GM19193 (cell line): ENCODE measurements around the gene COMMD2.

ENCODE experiments used
- POLR2A ChIP-seq: IDR thresholded peaks from 4 replicates; pipeline ENCODE4 v1.6.1; 2011; ENCODE audit not compliant: insufficient read depth, insufficient read length; ENCODE audit errors: extremely low read depth

COMMD2 gene

DNA sequence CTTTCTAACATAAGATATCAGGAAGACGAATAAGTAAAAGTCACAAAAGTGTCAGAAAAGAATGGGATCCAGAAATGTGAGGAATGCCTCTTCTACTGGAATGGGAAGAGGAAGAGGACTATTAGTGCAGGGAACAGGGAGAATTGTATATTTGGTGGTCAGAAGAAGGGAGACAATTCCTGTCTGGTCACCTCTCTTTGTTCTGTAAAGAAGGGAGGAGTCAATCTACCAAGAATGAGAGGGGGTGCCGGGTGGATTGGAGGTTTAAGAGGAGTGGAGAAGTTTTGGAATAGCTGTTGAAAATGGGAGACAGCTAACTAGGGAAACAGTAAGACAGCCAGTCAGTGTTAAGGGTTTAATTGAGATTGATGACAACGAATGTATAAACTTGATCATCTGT lies 20.1 kb downstream of the COMMD2 start:
- no peak for TF ChIP-seq POLR2A

- TF ChIP-seq POLR2A, result no peak
These were observed 24.6 kb downstream of the COMMD2 start for GRCh38 chr3:149727656-149728055.

- no peak for TF ChIP-seq POLR2A
These were observed 25.4 kb downstream of the COMMD2 start for GRCh38 chr3:149726716-149727407.

DNA sequence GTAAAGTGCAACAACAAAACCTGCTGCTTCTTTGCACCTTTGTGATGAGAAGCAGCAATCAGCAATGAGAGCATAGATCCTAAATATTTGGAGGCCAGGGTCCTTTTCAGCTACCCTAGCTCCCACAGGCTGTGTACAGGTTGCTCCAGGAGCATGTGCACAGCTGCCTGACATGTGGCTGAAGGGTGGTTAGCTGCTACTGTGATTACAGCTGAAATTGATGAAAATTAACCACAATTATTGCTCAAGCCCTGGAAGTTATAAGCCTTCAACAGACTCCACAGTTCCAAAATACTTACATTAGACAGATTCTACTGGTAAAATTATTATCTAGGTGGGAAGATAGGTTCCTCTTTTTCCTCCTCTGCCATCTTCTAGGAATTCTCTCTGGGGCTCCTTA lies 28.5 kb downstream of the COMMD2 start:
- no peak for TF ChIP-seq POLR2A

DNA sequence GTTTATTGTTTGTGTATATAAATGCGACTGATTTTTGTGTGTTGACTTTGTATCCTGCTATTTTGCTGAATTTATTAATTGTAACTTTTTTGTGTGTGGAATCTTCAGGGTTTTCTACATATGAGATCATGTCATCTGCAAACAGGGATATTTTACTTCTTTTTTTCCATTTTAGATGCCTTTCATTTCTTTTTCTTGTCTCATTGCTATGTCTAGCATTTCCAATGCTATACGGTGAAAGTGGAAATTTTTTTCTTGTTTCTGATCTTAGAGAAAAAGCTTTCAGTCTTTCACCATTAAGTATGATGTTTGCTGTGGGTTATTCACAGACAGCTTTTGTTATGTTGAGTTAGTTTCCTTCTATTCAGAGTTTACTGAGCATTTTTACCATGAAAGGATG lies 31.4 kb downstream of the COMMD2 start:
- TF ChIP-seq POLR2A, result no peak

DNA sequence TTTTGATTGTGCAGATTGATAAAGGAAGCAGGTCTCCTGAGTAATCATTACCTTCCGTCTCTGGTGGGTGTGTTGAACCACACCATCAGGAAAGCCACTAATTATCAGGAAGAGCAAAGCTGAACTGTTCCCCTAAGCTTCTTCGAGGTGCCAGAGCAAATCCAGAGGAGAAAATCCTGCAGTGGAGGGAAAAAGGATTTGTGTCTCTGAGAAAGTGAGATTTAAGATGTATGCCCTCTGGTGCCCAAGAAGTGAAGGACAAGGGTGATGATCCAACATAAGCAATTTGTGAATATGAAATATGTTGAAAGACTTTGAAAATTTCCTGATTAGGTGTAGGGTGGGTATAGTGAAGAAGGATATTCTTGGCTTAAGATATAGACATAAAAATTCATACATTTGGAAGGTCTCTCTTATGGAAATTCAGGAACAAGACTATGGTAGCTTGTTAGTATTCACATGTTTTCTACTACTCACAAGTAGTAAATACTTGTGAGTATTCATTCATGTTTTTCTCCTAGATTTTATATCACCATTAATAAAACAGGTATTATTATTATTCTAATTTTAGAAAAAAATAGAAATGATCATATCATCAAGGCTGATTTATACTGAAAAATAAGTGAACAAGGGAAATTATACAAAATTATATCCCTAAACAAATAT lies 34.8 kb downstream of the COMMD2 start:
- TF ChIP-seq POLR2A, result no peak

GRCh38 chr3:149716984-149717383 lies 35.3 kb downstream of the COMMD2 start:
- no peak for TF ChIP-seq POLR2A

DNA sequence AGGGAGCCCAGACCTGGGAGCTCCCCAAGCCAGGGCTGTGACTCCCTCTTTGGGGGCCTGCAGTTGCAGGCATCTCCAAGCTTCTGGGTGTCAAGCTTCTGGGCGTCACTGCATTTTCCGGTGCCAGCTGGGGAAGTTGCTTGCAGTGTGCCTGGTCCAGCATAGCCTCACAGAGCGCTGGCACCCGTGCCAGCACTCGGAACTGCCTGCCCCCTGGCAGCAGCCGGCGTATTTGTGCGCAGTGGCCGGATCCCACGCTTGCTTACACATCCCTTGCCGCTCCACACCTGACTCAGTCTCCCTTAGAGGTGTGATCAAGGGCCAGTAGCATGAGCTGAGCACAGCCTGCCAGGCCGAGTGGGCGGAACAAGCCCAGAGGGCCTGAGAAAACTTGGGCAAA lies 37.0 kb downstream of the COMMD2 start:
- no peak for TF ChIP-seq POLR2A

- TF ChIP-seq POLR2A, result no peak
These were observed 38.3 kb downstream of the COMMD2 start for GRCh38 chr3:149713730-149714654.

GRCh38 chr3:149706905-149707304 lies 45.4 kb downstream of the COMMD2 start:
- TF ChIP-seq POLR2A, result no peak

DNA sequence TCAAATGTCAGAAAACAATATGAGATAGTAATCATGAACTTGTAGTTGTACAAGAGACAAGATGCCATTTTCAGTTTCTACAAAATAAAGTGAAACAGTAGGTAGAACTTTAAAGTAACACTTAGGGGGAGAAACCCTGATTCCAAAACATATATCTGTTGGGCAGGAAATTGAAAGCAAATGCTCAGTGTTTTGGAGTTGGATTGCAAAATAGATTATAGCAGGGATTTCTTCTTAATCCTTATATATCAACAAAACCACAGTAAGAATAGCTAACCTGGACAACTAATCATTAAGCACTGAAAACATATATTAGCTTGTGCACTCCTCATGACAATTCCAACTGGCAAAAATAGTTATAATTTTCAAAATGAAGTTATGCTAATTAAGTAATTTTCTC lies 46.9 kb downstream of the COMMD2 start:
- TF ChIP-seq POLR2A, result no peak

GRCh38 chr3:149703466-149703865 lies 48.8 kb downstream of the COMMD2 start:
- TF ChIP-seq POLR2A, result no peak

GRCh38 chr3:149702691-149703441 lies 49.4 kb downstream of the COMMD2 start:
- TF ChIP-seq POLR2A, result no peak

DNA sequence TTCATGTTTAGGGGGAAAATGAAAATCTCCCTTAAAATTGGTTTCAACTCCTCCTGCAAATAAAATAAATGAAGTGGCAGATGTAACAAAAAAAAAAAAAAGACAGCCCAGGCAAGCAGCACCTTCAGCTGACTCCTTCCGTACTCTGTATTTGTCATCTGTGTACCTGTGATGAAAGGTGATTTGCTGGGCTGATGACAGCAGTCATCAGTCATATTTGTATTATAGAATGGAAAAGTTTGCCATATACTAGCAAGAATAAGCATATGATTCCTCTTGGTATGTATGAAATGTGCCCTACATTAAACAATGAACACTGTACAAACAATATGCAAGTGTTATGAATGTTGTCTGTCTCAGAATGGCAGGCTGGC lies 50.3 kb downstream of the COMMD2 start:
- TF ChIP-seq POLR2A, result no peak
